ENCODE data around the gene DNAJB6.
"Not testable (repeated sequence)": the region's sequence is repeated elsewhere in the genome, so short reads cannot be mapped to it uniquely, and the experiment has no call there.

GRCh38 chr7:157330567-157330966, 6.2 kb upstream of the DNAJB6 start:
- not testable (repeated sequence) for TF ChIP-seq CTCF (IDR thresholded peaks at IDR 0.05); POLR2A (IDR thresholded peaks at IDR 0.05; ENCODE audit: low read depth)

Data from esophagus muscularis mucosa (tissue), 3 donors.